HepG2 (cell line): ENCODE measurements around the gene VEGFA. TPM values are rescaled to one million over a fixed set of nuclear protein-coding genes. Genes with fewer than 3 reads are reported as not detected.

Experiments
- KDM2A ChIP-seq: sonication (generic); formaldehyde crosslinking; IDR thresholded peaks from 2 replicates; pipeline ENCODE4 v1.4.0; 2020; ENCODE audit warnings: low read depth, missing genetic modification reagents, borderline replicate concordance
- NFE2 ChIP-seq: sonication (generic); formaldehyde crosslinking; IDR thresholded peaks from 2 replicates; pipeline ENCODE4 v1.4.0; 2020; ENCODE audit warnings: missing genetic modification reagents
- PCBP2 ChIP-seq: fragments of 200-400 bp; formaldehyde crosslinking; optimal IDR thresholded peaks from 2 replicates; pipeline ENCODE3; 2018; ENCODE audit warnings: low read length, low read depth; ENCODE audit not compliant: poor library complexity, severe bottlenecking
- RAD51 ChIP-seq: fragments of 450-650 bp; IDR thresholded peaks from 2 replicates; pipeline ENCODE4 v1.6.1; 2016; ENCODE audit warnings: borderline replicate concordance
- SNAPC2 ChIP-seq: sonication (generic); formaldehyde crosslinking; IDR thresholded peaks from 2 replicates; pipeline ENCODE4 v1.8.1; 2022; ENCODE audit warnings: mild to moderate bottlenecking, missing genetic modification reagents
- TBP ChIP-seq: sonication (generic); formaldehyde crosslinking; IDR thresholded peaks from 2 replicates; pipeline ENCODE4 v1.5.0; 2020; ENCODE audit warnings: missing genetic modification reagents
- ZEB1 ChIP-seq: IDR thresholded peaks from 2 replicates; pipeline ENCODE4 v1.6.1; 2012; ENCODE audit warnings: mild to moderate bottlenecking, low read depth, inconsistent platforms; ENCODE audit not compliant: insufficient replicate concordance
- ZIK1 ChIP-seq: sonication (generic); formaldehyde crosslinking; IDR thresholded peaks from 2 replicates; pipeline ENCODE4 v1.5.0; 2020; ENCODE audit warnings: mild to moderate bottlenecking, low read depth, missing genetic modification reagents, borderline replicate concordance
- ZNF205 ChIP-seq: IDR thresholded peaks from 2 replicates; pipeline ENCODE4 v1.6.1; 2018; ENCODE audit warnings: missing biosample characterization, missing genetic modification reagents
- ZNF33A ChIP-seq: sonication (generic); formaldehyde crosslinking; IDR thresholded peaks from 2 replicates; pipeline ENCODE4 v1.5.1; 2020; ENCODE audit warnings: missing genetic modification reagents, mild to moderate bottlenecking, moderate library complexity, borderline replicate concordance
- ZNF460 ChIP-seq: sonication (generic); formaldehyde crosslinking; IDR thresholded peaks from 2 replicates; pipeline ENCODE4 v1.5.1; 2020; ENCODE audit warnings: missing genetic modification reagents, mild to moderate bottlenecking, borderline replicate concordance
- ZNF557 ChIP-seq: sonication (generic); formaldehyde crosslinking; IDR thresholded peaks from 2 replicates; pipeline ENCODE4 v1.4.0; 2020; ENCODE audit warnings: missing genetic modification reagents
- ZNF563 ChIP-seq: sonication (generic); formaldehyde crosslinking; IDR thresholded peaks from 2 replicates; pipeline ENCODE4 v1.8.0; 2022; ENCODE audit warnings: mild to moderate bottlenecking, moderate library complexity, missing genetic modification reagents
- ZNF569 ChIP-seq: sonication (generic); formaldehyde crosslinking; IDR thresholded peaks from 2 replicates; pipeline ENCODE4 v1.5.0; 2020; ENCODE audit warnings: mild to moderate bottlenecking, missing genetic modification reagents, moderate library complexity, borderline replicate concordance
- ZNF839 ChIP-seq: sonication (generic); formaldehyde crosslinking; IDR thresholded peaks from 2 replicates; pipeline ENCODE4 v1.4.0; 2020; ENCODE audit warnings: missing genetic modification reagents, mild to moderate bottlenecking, borderline replicate concordance
- polyA plus RNA-seq, 8 experiments: library from polyadenylated mRNA; depleted of rRNA in 3 of 8; stranded (reverse) in 7 of 8; unstranded in 1 of 8; fragments of >200 nt; fragmentation: Illumina TruSeq in 4 of 8; extraction: Trizol in 4 of 8; gene quantifications; 2 replicates each; pipeline versions ENCODE4 v1.2.1 to v1.2.3, GENCODE V29; 2011 to 2016; ENCODE audit warnings: low read depth in 4 of 8, missing spikeins in 1 of 8, mixed read lengths in 1 of 8; ENCODE audit not compliant: insufficient read depth in 1 of 8
- total RNA-seq, 5 experiments: library from RNA; depleted of rRNA; stranded (reverse); fragments of >200 nt; fragmentation: Illumina TruSeq; extraction: Trizol; gene quantifications; 2 replicates each; pipeline ENCODE4 v1.2.3, GENCODE V29; 2016; ENCODE audit warnings: low read depth in 1 of 5
- TF ChIP-seq, protein P1 (sequence below): sonication (generic); formaldehyde crosslinking; IDR thresholded peaks from 2 replicates; pipeline ENCODE4 v1.5.0; 2020; ENCODE audit warnings: mild to moderate bottlenecking, missing genetic modification reagents, borderline replicate concordance
- TF ChIP-seq, protein P2 (sequence below): sonication (generic); formaldehyde crosslinking; IDR thresholded peaks from 2 replicates; pipeline ENCODE4 v1.8.0; 2022; ENCODE audit warnings: mild to moderate bottlenecking, missing genetic modification reagents, moderate library complexity
- TF ChIP-seq, protein P3 (sequence below): sonication (generic); formaldehyde crosslinking; IDR thresholded peaks from 2 replicates; pipeline ENCODE4 v1.5.0; 2020; ENCODE audit warnings: mild to moderate bottlenecking, missing genetic modification reagents
- TF ChIP-seq, protein P4 (sequence below): sonication (generic); formaldehyde crosslinking; IDR thresholded peaks from 2 replicates; pipeline ENCODE4 v1.4.0; 2020; ENCODE audit warnings: missing genetic modification reagents

VEGFA gene
- total and polyA plus RNA-seq, 2 of the 13 experiments (the other 11 are each of a cell fraction or from before 2014, with no cell fraction given): 68.1 to 629 TPM

DNA sequence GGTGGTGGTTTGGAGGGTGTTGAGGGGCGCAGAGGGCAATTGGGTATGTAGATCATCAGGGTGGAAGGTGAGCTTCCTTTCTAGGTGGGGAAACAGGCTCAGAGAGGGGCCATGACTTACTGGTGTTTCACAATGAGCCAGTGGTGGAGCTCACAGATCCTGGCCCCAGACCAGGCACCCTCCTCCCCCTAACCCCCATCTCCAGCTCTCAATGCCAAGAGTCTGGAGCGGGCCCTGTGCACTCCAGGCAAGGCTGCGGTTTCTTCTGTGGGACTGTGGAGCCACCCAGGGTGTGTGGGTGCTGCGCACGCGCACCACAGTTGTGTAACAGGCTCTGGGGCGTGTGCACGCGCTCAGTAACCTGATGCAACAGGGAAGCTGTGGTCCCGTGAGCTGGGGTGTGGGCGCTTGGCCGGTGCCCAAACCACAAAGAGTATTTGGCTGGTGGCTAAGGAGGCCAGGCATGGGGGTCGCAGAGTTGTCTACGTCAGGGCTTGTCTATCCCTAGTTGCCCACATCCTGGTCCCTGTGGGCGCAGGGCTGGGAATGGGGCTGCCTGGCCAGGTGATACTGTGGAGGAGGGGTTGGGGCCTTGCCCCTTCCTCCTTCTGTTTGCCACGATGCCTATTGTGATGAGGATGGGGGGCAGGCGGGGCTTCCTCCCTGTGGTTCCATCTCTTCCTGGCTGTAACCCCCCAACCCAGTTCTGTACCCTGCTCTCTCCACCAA is 44.9 kb upstream of the VEGFA start (continued):
- TF ChIP-seq, protein P1, sequence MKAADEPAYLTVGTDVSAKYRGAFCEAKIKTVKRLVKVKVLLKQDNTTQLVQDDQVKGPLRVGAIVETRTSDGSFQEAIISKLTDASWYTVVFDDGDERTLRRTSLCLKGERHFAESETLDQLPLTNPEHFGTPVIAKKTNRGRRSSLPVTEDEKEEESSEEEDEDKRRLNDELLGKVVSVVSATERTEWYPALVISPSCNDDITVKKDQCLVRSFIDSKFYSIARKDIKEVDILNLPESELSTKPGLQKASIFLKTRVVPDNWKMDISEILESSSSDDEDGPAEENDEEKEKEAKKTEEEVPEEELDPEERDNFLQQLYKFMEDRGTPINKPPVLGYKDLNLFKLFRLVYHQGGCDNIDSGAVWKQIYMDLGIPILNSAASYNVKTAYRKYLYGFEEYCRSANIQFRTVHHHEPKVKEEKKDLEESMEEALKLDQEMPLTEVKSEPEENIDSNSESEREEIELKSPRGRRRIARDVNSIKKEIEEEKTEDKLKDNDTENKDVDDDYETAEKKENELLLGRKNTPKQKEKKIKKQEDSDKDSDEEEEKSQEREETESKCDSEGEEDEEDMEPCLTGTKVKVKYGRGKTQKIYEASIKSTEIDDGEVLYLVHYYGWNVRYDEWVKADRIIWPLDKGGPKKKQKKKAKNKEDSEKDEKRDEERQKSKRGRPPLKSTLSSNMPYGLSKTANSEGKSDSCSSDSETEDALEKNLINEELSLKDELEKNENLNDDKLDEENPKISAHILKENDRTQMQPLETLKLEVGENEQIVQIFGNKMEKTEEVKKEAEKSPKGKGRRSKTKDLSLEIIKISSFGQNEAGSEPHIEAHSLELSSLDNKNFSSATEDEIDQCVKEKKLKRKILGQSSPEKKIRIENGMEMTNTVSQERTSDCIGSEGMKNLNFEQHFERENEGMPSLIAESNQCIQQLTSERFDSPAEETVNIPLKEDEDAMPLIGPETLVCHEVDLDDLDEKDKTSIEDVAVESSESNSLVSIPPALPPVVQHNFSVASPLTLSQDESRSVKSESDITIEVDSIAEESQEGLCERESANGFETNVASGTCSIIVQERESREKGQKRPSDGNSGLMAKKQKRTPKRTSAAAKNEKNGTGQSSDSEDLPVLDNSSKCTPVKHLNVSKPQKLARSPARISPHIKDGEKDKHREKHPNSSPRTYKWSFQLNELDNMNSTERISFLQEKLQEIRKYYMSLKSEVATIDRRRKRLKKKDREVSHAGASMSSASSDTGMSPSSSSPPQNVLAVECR (CRISPR knock-in tag): peak; percentile 66; the same call in 1 of the 2 replicates
- peak; percentile 91; the same call in 1 of the 2 replicates for TF ChIP-seq ZNF839 (CRISPR knock-in tag)
- TF ChIP-seq ZNF205: peak; percentile 71; the same call in 1 of the 2 replicates
- peak; percentile 72 for TF ChIP-seq KDM2A (CRISPR knock-in tag)
- TF ChIP-seq ZIK1 (CRISPR knock-in tag): no peak
- TF ChIP-seq, protein P2, sequence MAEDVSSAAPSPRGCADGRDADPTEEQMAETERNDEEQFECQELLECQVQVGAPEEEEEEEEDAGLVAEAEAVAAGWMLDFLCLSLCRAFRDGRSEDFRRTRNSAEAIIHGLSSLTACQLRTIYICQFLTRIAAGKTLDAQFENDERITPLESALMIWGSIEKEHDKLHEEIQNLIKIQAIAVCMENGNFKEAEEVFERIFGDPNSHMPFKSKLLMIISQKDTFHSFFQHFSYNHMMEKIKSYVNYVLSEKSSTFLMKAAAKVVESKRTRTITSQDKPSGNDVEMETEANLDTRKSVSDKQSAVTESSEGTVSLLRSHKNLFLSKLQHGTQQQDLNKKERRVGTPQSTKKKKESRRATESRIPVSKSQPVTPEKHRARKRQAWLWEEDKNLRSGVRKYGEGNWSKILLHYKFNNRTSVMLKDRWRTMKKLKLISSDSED (CRISPR knock-in tag): no peak
- TF ChIP-seq PCBP2: no peak
- TF ChIP-seq, protein P3, sequence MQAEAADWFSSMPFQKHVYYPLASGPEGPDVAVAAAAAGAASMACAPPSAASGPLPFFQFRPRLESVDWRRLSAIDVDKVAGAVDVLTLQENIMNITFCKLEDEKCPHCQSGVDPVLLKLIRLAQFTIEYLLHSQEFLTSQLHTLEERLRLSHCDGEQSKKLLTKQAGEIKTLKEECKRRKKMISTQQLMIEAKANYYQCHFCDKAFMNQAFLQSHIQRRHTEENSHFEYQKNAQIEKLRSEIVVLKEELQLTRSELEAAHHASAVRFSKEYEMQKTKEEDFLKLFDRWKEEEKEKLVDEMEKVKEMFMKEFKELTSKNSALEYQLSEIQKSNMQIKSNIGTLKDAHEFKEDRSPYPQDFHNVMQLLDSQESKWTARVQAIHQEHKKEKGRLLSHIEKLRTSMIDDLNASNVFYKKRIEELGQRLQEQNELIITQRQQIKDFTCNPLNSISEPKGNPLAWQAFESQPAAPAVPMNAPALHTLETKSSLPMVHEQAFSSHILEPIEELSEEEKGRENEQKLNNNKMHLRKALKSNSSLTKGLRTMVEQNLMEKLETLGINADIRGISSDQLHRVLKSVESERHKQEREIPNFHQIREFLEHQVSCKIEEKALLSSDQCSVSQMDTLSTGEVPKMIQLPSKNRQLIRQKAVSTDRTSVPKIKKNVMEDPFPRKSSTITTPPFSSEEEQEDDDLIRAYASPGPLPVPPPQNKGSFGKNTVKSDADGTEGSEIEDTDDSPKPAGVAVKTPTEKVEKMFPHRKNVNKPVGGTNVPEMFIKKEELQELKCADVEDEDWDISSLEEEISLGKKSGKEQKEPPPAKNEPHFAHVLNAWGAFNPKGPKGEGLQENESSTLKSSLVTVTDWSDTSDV: no peak
- no peak; the same call in 1 of the 2 replicates for TF ChIP-seq ZNF563 (CRISPR knock-in tag)
- TF ChIP-seq ZEB1: no peak
- TF ChIP-seq ZNF33A (CRISPR knock-in tag): no peak
- no peak for TF ChIP-seq SNAPC2 (CRISPR knock-in tag)
- no peak for TF ChIP-seq TBP (CRISPR knock-in tag)
- TF ChIP-seq NFE2: no peak
- TF ChIP-seq ZNF569 (CRISPR knock-in tag): no peak
- TF ChIP-seq, protein P4, sequence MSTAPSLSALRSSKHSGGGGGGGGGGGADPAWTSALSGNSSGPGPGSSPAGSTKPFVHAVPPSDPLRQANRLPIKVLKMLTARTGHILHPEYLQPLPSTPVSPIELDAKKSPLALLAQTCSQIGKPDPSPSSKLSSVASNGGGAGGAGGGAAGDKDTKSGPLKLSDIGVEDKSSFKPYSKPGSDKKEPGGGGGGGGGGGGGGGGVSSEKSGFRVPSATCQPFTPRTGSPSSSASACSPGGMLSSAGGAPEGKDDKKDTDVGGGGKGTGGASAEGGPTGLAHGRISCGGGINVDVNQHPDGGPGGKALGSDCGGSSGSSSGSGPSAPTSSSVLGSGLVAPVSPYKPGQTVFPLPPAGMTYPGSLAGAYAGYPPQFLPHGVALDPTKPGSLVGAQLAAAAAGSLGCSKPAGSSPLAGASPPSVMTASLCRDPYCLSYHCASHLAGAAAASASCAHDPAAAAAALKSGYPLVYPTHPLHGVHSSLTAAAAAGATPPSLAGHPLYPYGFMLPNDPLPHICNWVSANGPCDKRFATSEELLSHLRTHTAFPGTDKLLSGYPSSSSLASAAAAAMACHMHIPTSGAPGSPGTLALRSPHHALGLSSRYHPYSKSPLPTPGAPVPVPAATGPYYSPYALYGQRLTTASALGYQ (CRISPR knock-in tag): no peak
- no peak for TF ChIP-seq RAD51
- no peak for TF ChIP-seq ZNF460 (CRISPR knock-in tag)
- no peak for TF ChIP-seq ZNF557 (CRISPR knock-in tag)
